Immature natural killer cell (primary cell): ENCODE measurements around the gene KRT16. TPM values are rescaled to one million over a fixed set of nuclear protein-coding genes. Genes with fewer than 3 reads are reported as not detected.
"Not testable (repeated sequence)": the region's sequence is repeated elsewhere in the genome, so short reads cannot be mapped to it uniquely, and the experiment has no call there.

Experiments used
- DNase-seq, 3 donors: peaks; one replicate each; pipeline ENCODE4 v3.0.0; 2022; ENCODE audit warnings: mixed read lengths in 1 of 3
- H3K27ac Mint-ChIP-seq, 6 donors: one replicate each; pipeline ENCODE4 v1.8.0; 2020; ENCODE audit warnings: mixed read lengths in 6 of 6, mild to moderate bottlenecking in 5 of 6, inconsistent platforms in 4 of 6, moderate library complexity in 3 of 6
- H3K27me3 Mint-ChIP-seq, 3 donors: one replicate each; pipeline ENCODE4 v1.8.0; 2020 to 2021; ENCODE audit warnings: low read depth in 3 of 3, mild to moderate bottlenecking in 3 of 3, mixed read lengths in 3 of 3, moderate library complexity in 3 of 3, inconsistent platforms in 1 of 3
- H3K36me3 Mint-ChIP-seq, 3 donors: one replicate each; pipeline ENCODE4 v1.8.0; 2020; ENCODE audit warnings: mixed read lengths in 3 of 3, inconsistent platforms in 2 of 3, mild to moderate bottlenecking in 2 of 3
- H3K4me1 Mint-ChIP-seq, 2 donors: one replicate each; pipeline ENCODE4 v1.8.0; 2020; ENCODE audit warnings: inconsistent platforms in 2 of 2, mild to moderate bottlenecking in 2 of 2, mixed read lengths in 2 of 2, moderate library complexity in 1 of 2
- H3K4me3 Mint-ChIP-seq, 5 donors: one replicate each; pipeline ENCODE4 v1.8.0; 2020; ENCODE audit warnings: mild to moderate bottlenecking in 5 of 5, mixed read lengths in 5 of 5, inconsistent platforms in 3 of 5, moderate library complexity in 3 of 5
- H3K9me3 Mint-ChIP-seq, 6 donors: one replicate each; pipeline ENCODE4 v1.8.0; 2020; ENCODE audit warnings: mild to moderate bottlenecking in 6 of 6, mixed read lengths in 6 of 6, inconsistent platforms in 4 of 6, moderate library complexity in 3 of 6
- polyA plus RNA-seq, 3 donors: library from polyadenylated mRNA; unstranded; fragments of 300-500 nt; fragmentation: Illumina TruSeq; gene quantifications; one replicate each; pipeline ENCODE4 v1.2.3, GENCODE V29; 2021

KRT16 gene
- polyA plus RNA-seq, 3 donors from 2014 or later: not detected

DNA sequence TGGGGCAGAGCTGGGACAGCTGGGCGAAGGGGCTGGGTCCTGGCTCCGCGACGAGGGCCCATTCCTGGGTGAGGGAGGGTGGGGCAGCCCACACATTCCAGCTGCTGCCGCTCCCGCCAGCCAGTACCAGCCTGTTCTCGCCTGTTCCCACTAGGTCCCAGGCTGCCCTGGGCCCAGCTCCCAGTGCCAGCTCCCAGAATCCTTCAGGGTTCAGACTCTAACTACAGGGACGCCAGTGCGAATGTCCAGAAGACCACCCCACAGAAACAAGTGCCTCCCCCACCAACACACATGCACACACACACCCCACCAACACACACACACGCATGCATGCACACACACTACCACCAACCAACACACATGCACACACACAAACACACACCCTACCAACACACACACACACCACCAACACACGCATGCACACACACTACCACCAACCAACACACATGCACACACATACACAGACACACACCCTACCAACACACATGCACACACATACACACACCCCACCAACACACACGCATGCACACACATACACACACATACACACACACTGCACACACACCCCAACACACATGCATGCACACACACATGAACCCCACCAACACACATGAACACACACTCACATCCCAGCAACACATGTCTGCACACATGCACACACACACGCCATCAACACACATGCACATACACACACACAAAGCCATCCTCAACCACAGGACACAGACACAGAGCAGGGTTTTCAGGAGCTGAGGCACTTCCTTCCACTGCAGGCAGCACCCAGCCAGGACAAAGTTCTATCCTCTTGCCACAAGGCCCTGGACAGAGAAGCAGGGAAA is 39.3 kb upstream of the KRT16 start:
- H3K36me3 Mint-ChIP-seq: no peaks in the 10 kb centered on the region
- DNase-seq: no peak
- H3K9me3 Mint-ChIP-seq: no peaks in the 10 kb centered on the region
- peaks cover 10 to 12% of the 10 kb centered on the region in 2 donors for H3K4me1 Mint-ChIP-seq
- H3K27me3 Mint-ChIP-seq: peaks cover 0 to 6% (median 5%) of the 10 kb centered on the region in 3 donors
- H3K4me3 Mint-ChIP-seq: no peak overlapping the region
- no peak overlapping the region for H3K27ac Mint-ChIP-seq

DNA sequence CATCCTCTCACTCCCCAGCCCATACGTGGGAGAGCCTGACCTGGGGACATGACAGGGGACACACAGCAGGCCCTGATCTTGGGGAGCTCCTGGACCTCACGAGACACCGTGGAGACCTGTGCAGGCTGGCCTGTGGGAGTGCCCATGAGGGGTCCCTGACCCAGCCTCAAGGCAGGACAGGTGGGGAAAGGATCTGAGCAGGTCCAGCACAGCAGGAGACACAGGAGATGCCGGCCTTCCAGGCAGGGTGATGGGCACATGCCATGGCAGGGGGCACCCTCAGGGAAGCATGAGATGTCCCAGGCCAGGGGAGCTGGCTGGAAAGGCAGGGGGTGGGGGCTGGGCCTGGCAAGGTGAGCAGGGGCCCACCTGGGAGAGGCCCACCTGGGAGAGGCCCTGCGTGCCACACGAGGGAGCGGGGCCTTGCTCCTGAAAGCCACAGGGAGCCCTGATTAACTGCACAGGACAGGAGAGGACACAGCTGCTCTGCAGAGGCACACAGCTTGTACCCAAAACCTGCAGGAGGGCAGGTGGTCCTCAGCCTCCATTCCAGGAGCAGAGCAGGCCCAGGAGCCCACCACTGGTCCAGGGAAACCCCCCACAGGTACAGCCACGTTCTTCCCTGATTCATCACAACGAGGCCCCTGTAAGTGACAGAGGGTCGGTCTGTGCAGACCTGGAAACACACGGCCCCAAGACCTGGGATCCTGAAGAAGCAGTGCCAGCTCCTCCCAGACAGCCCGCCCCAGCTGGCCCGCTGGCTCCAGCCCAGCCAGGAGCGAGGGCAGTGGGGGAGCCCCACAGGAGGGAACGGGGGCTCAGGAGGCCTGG is 38.4 kb upstream of the KRT16 start:
- Mint-ChIP-seq H3K9me3 (no peaks in the 10 kb centered on the region), H3K36me3 (no peaks in the 10 kb centered on the region), H3K4me3 (no peak overlapping the region), H3K27me3 (peaks cover 0 to 6% (median 5%) of the 10 kb centered on the region in 3 donors), H3K4me1 (peaks cover 10 to 12% of the 10 kb centered on the region in 2 donors), H3K27ac (no peak overlapping the region)
- DNase-seq: no peak

DNA sequence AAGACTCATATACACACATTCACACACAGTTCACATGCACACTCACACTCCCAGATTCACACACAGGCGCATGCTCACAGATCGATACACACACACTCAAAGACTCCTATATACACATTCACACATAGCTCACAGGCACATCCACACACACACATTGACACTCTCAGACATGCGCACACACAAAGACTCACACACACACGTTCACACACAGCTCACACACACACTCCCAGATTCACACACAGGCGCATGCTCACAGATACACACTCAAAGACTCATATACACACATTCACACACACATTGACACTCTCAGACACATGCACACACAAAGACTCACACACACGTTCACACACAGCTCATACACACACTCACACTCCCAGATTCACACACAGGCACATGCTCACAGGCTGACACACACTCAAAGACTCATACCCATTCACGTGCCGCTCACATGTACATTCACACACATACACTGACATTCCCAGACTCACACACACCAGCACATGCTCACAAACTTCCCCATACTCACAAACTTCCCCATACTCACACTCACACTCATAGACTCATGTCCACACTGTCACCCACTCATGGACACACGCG is 37.5 kb upstream of the KRT16 start:
- H3K36me3 Mint-ChIP-seq: no peaks in the 10 kb centered on the region
- no peak overlapping the region for H3K4me3 Mint-ChIP-seq
- H3K4me1 Mint-ChIP-seq: peaks cover 10 to 12% of the 10 kb centered on the region in 2 donors
- H3K27ac Mint-ChIP-seq: no peak overlapping the region
- no peak for DNase-seq
- H3K9me3 Mint-ChIP-seq: no peaks in the 10 kb centered on the region
- peaks cover 0 to 5% (median 4%) of the 10 kb centered on the region in 3 donors for H3K27me3 Mint-ChIP-seq

DNA sequence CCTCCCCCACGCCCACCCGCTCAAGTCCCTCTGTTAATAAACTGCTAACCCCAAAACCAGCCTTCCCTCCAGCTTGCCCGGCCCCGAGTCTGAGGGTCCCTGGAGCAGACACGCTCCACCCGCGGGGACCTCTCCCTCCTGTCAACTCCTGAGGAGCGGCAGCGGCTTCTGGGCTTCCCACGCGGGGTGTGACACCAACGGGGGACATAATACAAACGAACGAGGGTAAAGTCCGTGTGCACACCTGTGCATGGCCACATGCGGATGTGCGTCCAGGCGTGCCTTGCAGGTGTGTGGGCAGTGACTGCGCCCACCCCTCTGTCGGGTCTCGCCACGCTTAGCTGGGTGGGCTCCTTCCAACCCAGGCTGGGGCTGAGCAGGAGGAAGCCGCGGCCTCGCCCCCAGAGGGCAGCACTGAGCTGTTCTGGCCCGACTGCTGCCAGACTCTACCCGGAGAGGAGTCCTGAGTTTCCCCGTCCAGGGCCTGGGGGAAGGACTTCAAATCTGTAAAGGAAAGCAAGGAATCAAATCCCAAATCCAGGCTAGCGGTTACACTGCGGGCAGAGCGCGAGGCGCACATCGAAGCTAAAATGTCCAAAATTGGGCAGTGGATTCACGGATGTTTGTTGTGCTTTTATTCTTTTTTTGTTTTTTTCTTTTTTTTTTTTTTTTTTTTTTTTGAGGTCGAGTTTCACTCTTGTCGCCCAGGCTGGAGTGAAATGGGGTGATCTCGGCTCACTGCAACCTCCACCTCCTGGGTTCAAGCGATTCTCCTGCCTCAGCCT is 36.0 kb upstream of the KRT16 start:
- Mint-ChIP-seq H3K9me3 (no peaks in the 10 kb centered on the region), H3K4me1 (peaks cover 10 to 12% of the 10 kb centered on the region in 2 donors), H3K27me3 (peaks cover 0 to 5% (median 4%) of the 10 kb centered on the region in 3 donors), H3K36me3 (no peaks in the 10 kb centered on the region), H3K27ac (peak overlapping the region in 3 of 6 donors; percentile 84 to 92 (median 88)), H3K4me3 (peak overlapping the region; percentile 75 to 85 (median 80))
- peak; percentile 80 to 83 (median 82) for DNase-seq

DNA sequence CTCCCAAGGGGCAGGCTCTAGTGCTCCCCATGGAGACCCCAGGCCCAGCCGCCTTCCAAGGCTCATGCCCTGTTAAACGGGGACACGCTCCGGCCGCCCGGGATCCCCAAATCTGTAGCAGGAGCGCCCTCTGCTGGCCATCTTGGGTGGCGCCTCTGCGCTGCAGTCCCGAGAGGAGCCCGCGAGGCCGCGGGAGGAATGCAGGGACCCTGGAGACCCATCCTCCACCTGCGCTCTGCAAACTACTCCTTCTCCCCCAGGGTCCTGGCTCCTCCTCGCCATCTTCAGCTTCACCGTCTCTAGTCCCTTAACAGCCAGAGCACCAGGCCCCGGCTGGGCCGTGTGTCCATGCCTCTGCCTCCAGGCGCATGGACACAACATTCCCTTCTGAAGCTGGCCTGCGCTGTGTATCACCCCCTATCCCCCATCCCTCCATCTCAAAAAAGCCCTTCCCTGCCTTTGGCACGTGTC is 35.4 kb upstream of the KRT16 start:
- H3K4me1 Mint-ChIP-seq: peaks cover 10 to 12% of the 10 kb centered on the region in 2 donors
- H3K4me3 Mint-ChIP-seq: peak overlapping the region; percentile 75 to 85 (median 80)
- H3K27me3 Mint-ChIP-seq: peaks cover 0 to 5% (median 4%) of the 10 kb centered on the region in 3 donors
- H3K27ac Mint-ChIP-seq: peak overlapping the region in 2 of 6 donors; percentile 3 to 26
- H3K9me3 Mint-ChIP-seq: no peaks in the 10 kb centered on the region
- DNase-seq: peak; percentile 79 to 83 (median 79)
- H3K36me3 Mint-ChIP-seq: no peaks in the 10 kb centered on the region

DNA sequence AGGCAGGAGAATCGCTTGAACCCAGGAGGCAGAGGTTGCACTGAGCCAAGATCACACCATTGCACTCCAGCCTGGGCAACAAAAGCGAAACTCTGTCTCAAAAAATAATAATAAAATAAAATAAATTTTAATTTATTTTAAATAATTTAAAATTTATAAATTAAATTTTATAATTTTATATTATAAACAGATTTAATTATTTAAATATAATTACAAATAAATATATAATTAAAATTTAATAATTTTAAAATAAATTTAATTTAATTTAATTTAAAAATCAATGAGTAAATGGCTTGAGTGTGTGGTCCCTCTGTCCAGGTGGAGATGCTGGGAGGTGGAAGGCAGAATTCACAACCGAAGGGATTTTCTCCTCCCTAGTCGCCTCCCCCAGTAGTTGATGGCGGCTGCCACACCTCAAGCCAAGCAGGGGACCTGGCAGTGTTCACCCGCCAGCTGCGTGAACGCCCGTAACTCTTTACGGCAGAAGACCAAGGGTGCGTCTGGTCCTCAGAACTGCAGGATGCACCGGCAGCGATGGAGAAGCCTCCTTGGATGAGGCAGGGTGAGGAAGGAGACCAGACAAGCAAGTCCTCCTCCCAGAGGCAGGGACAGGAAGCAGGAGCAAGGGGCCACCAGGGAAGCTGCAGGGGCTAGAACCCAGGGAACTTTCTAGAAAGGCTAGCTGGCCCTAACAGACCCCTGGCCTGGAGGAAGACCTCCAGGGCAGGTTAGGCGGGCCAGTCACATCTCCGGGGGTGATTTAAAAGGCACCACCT is 34.7 kb upstream of the KRT16 start:
- H3K27me3 Mint-ChIP-seq: peaks cover 0 to 5% (median 4%) of the 10 kb centered on the region in 3 donors
- peak overlapping the region in 1 of 6 donors; percentile 45 for H3K27ac Mint-ChIP-seq
- H3K36me3 Mint-ChIP-seq: no peaks in the 10 kb centered on the region
- peak overlapping the region in 1 of 5 donors; percentile 41 for H3K4me3 Mint-ChIP-seq
- peaks cover 10 to 12% of the 10 kb centered on the region in 2 donors for H3K4me1 Mint-ChIP-seq
- H3K9me3 Mint-ChIP-seq: no peaks in the 10 kb centered on the region
- no peak for DNase-seq

DNA sequence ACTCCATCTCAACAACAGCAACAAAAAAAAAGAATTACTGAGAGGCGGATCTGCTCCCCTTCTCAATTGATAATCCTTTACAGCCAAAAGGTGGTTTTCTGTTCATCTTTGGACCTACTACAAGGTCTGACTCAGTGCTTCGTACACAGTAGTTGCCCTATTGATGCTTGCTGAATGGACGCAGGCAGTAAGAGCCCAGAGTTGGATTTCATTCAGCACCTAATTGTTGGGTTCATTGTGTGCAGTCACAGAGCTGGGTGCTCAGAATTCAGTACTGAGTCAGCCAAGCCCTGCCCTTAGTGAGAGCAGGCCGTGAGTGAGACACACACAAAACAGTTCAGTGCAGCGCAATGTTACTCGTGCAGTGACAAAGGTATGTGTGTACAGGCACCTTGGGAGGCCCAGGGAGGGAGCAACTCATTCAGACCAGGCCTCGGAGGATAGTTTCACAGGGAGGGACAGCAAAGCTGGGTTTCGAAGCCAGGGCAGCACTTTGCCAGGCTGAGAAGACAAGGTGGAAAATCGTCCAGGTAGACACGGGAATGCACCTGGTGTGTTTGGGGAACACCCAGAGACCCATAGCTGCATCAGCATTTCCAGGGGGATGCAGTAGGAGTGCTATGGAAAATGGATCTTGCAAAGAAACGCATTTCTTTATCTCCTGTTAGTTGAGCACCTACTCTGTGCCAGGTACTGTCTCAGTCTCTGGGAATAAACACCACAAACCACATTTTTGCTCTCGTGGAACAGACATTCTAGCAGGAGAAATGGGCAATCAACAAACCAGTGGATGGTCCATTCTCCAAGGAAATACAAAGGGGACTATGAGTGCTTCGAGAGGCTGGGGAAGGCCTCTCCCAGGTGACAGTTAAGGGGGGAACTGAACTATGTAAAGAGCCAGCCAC is 29.9 kb upstream of the KRT16 start:
- Mint-ChIP-seq H3K27ac (no peak overlapping the region), H3K4me3 (no peak overlapping the region), H3K4me1 (no peaks in the 10 kb centered on the region), H3K9me3 (no peaks in the 10 kb centered on the region), H3K27me3 (no peaks in the 10 kb centered on the region), H3K36me3 (no peaks in the 10 kb centered on the region)
- no peak for DNase-seq

DNA sequence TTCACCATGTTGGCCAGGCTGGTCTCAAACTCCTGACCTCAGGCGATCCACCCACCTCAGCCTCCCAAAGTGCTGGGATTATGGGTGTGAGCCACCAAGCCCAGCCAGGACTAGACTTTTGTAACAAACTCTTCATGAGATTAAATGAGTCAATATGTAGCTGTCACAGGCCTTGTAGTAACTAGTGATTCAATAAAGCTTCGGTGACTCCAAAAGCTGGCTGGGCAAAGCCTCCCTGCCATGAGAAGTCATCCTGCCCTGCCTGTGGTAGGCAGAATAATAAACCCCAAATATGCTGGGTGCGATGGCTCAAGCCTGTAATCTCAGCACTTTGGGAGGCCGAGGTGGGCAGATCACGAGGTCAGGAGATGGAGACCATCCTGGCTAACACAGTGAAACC is 28.0 kb upstream of the KRT16 start:
- not testable (repeated sequence) for H3K27ac Mint-ChIP-seq, H3K4me3 Mint-ChIP-seq, H3K36me3 Mint-ChIP-seq, H3K4me1 Mint-ChIP-seq, DNase-seq, H3K27me3 Mint-ChIP-seq, H3K9me3 Mint-ChIP-seq

DNA sequence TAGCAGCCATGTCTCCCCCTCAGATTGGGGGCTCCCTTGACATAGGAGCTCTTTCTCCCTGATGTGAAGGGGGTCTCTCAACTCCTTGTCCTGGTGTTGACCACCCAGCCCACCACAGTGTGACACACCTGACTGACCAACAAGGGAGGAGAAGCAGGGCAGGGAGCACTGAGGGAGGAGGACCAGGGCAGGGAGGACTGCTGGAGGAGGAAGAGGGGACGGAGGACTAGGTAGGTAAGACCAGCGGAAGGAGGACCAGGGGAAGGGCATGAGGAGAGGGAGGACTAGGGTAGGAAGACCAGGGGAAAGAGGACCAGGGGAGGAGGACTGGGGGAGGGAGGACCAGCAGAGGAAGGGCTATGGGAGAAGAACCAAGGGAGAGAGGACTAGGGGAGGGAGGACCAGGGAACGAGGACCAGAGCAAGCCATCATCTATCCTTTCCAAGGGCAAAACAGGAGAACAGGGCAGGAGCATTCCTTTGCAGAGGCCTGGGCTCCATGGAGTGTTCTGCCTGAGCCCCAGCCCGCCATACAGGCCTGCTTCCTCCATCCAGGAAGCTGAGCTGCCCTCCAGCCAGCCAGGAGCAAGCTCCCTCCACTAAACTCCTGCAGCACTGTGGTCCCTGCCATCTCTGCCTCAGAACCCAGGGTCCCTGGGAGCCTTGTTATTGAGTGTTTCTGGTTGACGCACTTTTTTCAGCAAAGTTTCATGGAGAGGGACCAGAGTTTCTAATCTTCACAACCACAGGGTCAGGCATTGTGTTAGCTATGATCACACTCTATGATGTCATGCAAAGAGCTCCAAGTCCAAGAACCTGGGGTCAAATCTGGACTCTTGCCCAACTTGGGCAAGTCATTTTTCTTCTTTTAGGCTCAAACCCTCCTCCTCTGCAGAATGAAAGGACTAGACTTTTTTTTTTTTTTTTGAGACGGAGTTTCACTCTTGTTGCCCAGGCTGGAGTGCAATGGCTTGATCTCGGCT is 27.2 kb upstream of the KRT16 start:
- Mint-ChIP-seq H3K36me3 (no peaks in the 10 kb centered on the region), H3K27me3 (no peaks in the 10 kb centered on the region), H3K9me3 (no peaks in the 10 kb centered on the region), H3K4me1 (no peaks in the 10 kb centered on the region), H3K4me3 (no peak overlapping the region), H3K27ac (no peak overlapping the region)
- no peak for DNase-seq

DNA sequence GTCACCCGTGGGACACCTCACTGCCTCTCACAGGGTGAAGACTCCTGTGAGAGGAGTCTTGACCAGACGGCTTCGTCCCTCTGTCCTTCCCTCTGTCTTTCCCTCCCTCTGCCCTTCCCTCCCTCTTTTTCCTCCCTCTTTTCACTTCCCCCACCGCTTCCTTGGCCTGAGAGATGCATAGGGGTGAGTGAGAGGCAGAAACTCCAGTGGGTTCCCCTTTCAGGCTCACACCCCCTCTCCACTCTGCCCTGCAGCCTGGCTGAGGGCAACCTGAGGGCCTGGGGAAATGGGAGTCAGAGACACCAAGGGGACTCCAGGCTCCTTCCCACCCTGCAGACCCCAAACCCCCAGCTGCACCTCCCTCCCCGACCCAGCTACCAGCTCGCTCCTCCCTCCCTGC is 26.4 kb upstream of the KRT16 start:
- Mint-ChIP-seq H3K4me3 (no peak overlapping the region), H3K9me3 (no peaks in the 10 kb centered on the region), H3K4me1 (no peaks in the 10 kb centered on the region), H3K36me3 (no peaks in the 10 kb centered on the region), H3K27me3 (no peaks in the 10 kb centered on the region), H3K27ac (no peak overlapping the region)
- no peak for DNase-seq

DNA sequence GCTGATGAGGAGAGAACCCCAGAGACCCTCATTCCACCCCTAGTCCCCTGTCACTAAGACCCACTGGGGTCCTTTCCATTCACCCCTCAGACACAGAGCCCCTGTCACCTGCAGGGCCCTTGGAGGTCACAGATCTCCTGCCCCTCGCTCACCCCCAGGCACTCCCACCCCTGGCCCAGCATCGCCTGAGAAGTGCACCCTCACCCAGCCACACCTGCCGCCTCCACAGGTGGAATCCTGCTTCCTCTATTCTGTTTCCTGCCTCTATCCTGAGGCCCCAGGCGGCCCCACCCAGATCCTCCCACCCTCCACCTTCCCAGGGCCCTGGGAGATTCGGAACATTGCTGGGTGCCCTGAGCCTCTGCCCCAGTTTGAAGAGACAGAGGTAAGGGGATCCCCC is 25.6 kb upstream of the KRT16 start:
- Mint-ChIP-seq H3K9me3 (no peaks in the 10 kb centered on the region), H3K36me3 (no peaks in the 10 kb centered on the region), H3K4me3 (no peak overlapping the region), H3K27ac (no peak overlapping the region), H3K4me1 (no peaks in the 10 kb centered on the region), H3K27me3 (no peaks in the 10 kb centered on the region)
- DNase-seq: no peak
